ENCODE data around the gene BCL11A. TPM values are rescaled to one million over a fixed set of nuclear protein-coding genes. Genes with fewer than 3 reads are reported as not detected.

The BCL11A gene
- total RNA-seq, 1 donor from 2014 or later: 0.67 TPM

- H3K27ac ChIP-seq: no peak overlapping the region
- H3K36me3 ChIP-seq: no peaks in the 10 kb centered on the region
- H3K4me1 ChIP-seq: peaks cover 41% of the 10 kb centered on the region
- H3K9ac ChIP-seq: no peak overlapping the region
- H3K4me3 ChIP-seq: peak overlapping the region; percentile 4
- Mint-ChIP-seq H3K27me3 (ENCODE audit: insufficient read depth, low read depth) (peaks cover 6% of the 10 kb centered on the region), H3K4me1 (peaks cover 16% of the 10 kb centered on the region), H3K4me3 (no peak overlapping the region), H3K36me3 (peaks cover 4% of the 10 kb centered on the region), H3K27ac (no peak overlapping the region), H3K9me3 (peaks cover 7% of the 10 kb centered on the region)
- H3K9me3 ChIP-seq (ENCODE audit: low read depth): no peaks in the 10 kb centered on the region
- H3K27me3 ChIP-seq: no peaks in the 10 kb centered on the region
- no peaks in the 10 kb centered on the region for H4K20me1 ChIP-seq (ENCODE audit: low read depth)
- no peak for TF ChIP-seq EZH2 (IDR thresholded peaks at IDR 0.05)
- TF ChIP-seq, protein P1, sequence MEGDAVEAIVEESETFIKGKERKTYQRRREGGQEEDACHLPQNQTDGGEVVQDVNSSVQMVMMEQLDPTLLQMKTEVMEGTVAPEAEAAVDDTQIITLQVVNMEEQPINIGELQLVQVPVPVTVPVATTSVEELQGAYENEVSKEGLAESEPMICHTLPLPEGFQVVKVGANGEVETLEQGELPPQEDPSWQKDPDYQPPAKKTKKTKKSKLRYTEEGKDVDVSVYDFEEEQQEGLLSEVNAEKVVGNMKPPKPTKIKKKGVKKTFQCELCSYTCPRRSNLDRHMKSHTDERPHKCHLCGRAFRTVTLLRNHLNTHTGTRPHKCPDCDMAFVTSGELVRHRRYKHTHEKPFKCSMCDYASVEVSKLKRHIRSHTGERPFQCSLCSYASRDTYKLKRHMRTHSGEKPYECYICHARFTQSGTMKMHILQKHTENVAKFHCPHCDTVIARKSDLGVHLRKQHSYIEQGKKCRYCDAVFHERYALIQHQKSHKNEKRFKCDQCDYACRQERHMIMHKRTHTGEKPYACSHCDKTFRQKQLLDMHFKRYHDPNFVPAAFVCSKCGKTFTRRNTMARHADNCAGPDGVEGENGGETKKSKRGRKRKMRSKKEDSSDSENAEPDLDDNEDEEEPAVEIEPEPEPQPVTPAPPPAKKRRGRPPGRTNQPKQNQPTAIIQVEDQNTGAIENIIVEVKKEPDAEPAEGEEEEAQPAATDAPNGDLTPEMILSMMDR (IDR thresholded peaks at IDR 0.05): no peak
- no peak for TF ChIP-seq EZH2phosphoT487 (IDR thresholded peaks at IDR 0.05)
- peak overlapping the region; percentile 63 for H2AFZ ChIP-seq (replicated peaks)
- peak overlapping the region; percentile 69 for H3K4me2 ChIP-seq
- peak; percentile 92 for DNase-seq (ENCODE audit: low spot score)
- no peaks in the 10 kb centered on the region for H3K79me2 ChIP-seq (ENCODE audit: low read depth)
- peaks cover 14% of the 10 kb centered on the region for H3F3A ChIP-seq (ENCODE audit: low read depth)
Observed at GRCh38 chr2:60453301-60453700, 100.2 kb downstream of the BCL11A start.

GRCh38 chr2:60450488-60450887 is 103.0 kb downstream of the BCL11A start:
- no peak for TF ChIP-seq EZH2 (IDR thresholded peaks at IDR 0.05)
- Histone ChIP-seq H3K9me3 (ENCODE audit: low read depth) (no peaks in the 10 kb centered on the region), H3K79me2 (ENCODE audit: low read depth) (no peaks in the 10 kb centered on the region), H3F3A (ENCODE audit: low read depth) (peaks cover 14% of the 10 kb centered on the region), H4K20me1 (ENCODE audit: low read depth) (no peaks in the 10 kb centered on the region), H3K36me3 (no peaks in the 10 kb centered on the region), H2AFZ (replicated peaks) (no peak overlapping the region), H3K27ac (no peak overlapping the region), H3K4me2 (no peak overlapping the region), H3K4me3 (no peak overlapping the region), H3K9ac (no peak overlapping the region), H3K4me1 (peaks cover 39% of the 10 kb centered on the region), H3K27me3 (no peaks in the 10 kb centered on the region)
- peaks cover 26% of the 10 kb centered on the region for H3K4me1 Mint-ChIP-seq
- peaks cover 6% of the 10 kb centered on the region for H3K27me3 Mint-ChIP-seq (ENCODE audit: insufficient read depth, low read depth)
- no peaks in the 10 kb centered on the region for H3K36me3 Mint-ChIP-seq
- DNase-seq (ENCODE audit: low spot score): no peak
- H3K4me3 Mint-ChIP-seq: no peak overlapping the region
- no peaks in the 10 kb centered on the region for H3K9me3 Mint-ChIP-seq
- H3K27ac Mint-ChIP-seq: peak overlapping the region; percentile 17

DNA sequence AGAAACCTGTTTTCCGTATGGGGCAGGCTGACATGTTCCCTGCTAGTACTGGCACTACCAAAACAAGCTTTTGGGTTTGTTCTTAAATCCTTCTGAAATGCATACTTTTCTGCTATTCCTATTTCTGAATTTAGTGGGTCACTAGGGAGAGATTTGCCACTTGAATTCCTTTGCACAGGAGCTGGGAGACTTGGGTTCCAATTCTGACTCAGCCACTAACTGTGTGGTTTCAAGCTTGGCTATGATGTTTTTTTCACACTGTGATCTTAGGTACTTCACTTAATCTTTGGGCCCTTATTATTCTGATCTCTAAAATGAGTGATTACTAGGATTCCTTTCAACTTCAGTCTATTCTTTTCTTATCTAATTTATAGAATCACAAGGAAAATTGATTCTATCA is 105.5 kb downstream of the BCL11A start:
- Mint-ChIP-seq H3K27me3 (ENCODE audit: insufficient read depth, low read depth) (peaks cover 12% of the 10 kb centered on the region), H3K4me1 (peaks cover 19% of the 10 kb centered on the region), H3K36me3 (no peaks in the 10 kb centered on the region), H3K27ac (no peak overlapping the region), H3K9me3 (no peaks in the 10 kb centered on the region), H3K4me3 (no peak overlapping the region)
- Histone ChIP-seq H3K4me2 (no peak overlapping the region), H3K36me3 (no peaks in the 10 kb centered on the region), H3K79me2 (ENCODE audit: low read depth) (no peaks in the 10 kb centered on the region), H3K4me3 (no peak overlapping the region), H4K20me1 (ENCODE audit: low read depth) (no peaks in the 10 kb centered on the region), H2AFZ (replicated peaks) (no peak overlapping the region), H3K27ac (no peak overlapping the region), H3K27me3 (no peaks in the 10 kb centered on the region), H3F3A (ENCODE audit: low read depth) (no peaks in the 10 kb centered on the region), H3K9me3 (ENCODE audit: low read depth) (no peaks in the 10 kb centered on the region), H3K9ac (no peak overlapping the region), H3K4me1 (peaks cover 19% of the 10 kb centered on the region)
- DNase-seq (ENCODE audit: low spot score): no peak
- TF ChIP-seq EZH2phosphoT487 (IDR thresholded peaks at IDR 0.05) (no peak), EZH2 (IDR thresholded peaks at IDR 0.05) (no peak)
- TF ChIP-seq, protein P1 (IDR thresholded peaks at IDR 0.05): no peak

- Mint-ChIP-seq H3K27ac (peak overlapping the region; percentile 88), H3K36me3 (no peaks in the 10 kb centered on the region)
Observed at GRCh38 chr2:60446413-60447267, 106.8 kb downstream of the BCL11A start.

More at GRCh38 chr2:60446413-60447267, 106.8 kb downstream of the BCL11A start:
- no peak for DNase-seq (ENCODE audit: low spot score)
- H3K27me3 Mint-ChIP-seq (ENCODE audit: insufficient read depth, low read depth): peaks cover 11% of the 10 kb centered on the region
- H3K4me1 Mint-ChIP-seq: peaks cover 12% of the 10 kb centered on the region
- H3K4me1 ChIP-seq: peaks cover 7% of the 10 kb centered on the region
- H3K4me3 Mint-ChIP-seq: no peak overlapping the region
- TF ChIP-seq EZH2 (IDR thresholded peaks at IDR 0.05) (no peak), EZH2phosphoT487 (IDR thresholded peaks at IDR 0.05) (no peak)
- TF ChIP-seq, protein P1 (IDR thresholded peaks at IDR 0.05): no peak
- no peaks in the 10 kb centered on the region for H3K27me3 ChIP-seq
- peak overlapping the region; percentile 3 for H3K4me2 ChIP-seq
- no peaks in the 10 kb centered on the region for H3K36me3 ChIP-seq
- H2AFZ ChIP-seq (replicated peaks): peak overlapping the region; percentile 94
- H3K9me3 Mint-ChIP-seq: no peaks in the 10 kb centered on the region
- H3K9me3 ChIP-seq (ENCODE audit: low read depth): no peaks in the 10 kb centered on the region
- H3K4me3 ChIP-seq: no peak overlapping the region
- peak overlapping the region; percentile 49 for H3K27ac ChIP-seq
- H4K20me1 ChIP-seq (ENCODE audit: low read depth): no peaks in the 10 kb centered on the region
- H3F3A ChIP-seq (ENCODE audit: low read depth): no peaks in the 10 kb centered on the region
- no peaks in the 10 kb centered on the region for H3K79me2 ChIP-seq (ENCODE audit: low read depth)
- no peak overlapping the region for H3K9ac ChIP-seq

Measured in neural progenitor cell (in vitro differentiated cells).